ENCODE results near the gene XRRA1.
A peak's percentile ranks its signal among the peaks of the same experiment; 100 is the strongest.

The XRRA1 gene

GRCh38 chr11:74950374-74950969, 1.6 kb upstream of the XRRA1 start:
- DNase-seq (ENCODE audit: low read depth) = no peak

DNA sequence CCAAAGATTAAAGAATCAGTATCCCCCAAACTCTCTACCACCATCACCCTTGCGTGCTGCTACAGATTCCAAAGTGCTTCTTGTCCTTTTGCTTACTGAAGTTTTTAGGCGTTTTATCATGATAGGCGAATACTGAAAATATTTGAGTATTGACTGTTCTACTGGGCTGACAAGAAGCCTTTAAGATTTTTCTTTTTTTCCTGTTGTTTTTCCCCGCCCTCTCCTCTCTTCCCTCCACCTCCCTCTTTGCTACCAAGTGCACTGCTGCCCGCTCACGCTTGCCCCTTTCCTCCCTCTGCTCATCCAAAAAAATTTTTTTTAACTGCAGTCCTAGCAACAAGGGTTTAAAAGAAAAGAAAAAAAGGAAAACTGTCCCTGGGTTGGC, 854 bp upstream of the XRRA1 start:
- DNase-seq (ENCODE audit: low read depth) = no peak

GRCh38 chr11:74948546-74948897, 369 bp downstream of the XRRA1 start:
- no peak for DNase-seq (ENCODE audit: low read depth)

- no peak for DNase-seq (ENCODE audit: low read depth)
Measured at GRCh38 chr11:74942073-74942759, 6.7 kb downstream of the XRRA1 start.

GRCh38 chr11:74941492-74941891, 7.4 kb downstream of the XRRA1 start:
- no peak for DNase-seq (ENCODE audit: low read depth)

- DNase-seq (ENCODE audit: low read depth) = no peak
Measured at GRCh38 chr11:74937696-74938475, 11.0 kb downstream of the XRRA1 start.

DNA sequence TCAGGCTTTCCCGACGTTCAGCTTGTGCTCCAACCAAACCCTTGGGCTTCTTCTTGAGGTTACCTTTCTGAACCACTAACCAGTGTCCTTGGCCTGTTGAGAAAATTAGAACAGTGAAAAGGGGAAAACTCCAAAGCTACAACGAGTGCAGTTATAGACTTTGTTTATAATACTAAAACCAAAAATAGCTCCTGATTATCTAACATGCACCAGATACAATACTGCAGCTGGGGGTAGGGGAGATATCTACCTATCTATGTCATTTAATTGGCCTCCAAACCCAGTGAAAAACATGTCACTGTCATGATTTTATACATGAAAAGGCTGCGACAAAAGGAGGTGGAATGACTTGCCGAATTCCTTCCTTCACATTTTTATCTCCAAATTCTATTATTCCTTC, 11.9 kb downstream of the XRRA1 start:
- no peak for DNase-seq (ENCODE audit: low read depth)

DNA sequence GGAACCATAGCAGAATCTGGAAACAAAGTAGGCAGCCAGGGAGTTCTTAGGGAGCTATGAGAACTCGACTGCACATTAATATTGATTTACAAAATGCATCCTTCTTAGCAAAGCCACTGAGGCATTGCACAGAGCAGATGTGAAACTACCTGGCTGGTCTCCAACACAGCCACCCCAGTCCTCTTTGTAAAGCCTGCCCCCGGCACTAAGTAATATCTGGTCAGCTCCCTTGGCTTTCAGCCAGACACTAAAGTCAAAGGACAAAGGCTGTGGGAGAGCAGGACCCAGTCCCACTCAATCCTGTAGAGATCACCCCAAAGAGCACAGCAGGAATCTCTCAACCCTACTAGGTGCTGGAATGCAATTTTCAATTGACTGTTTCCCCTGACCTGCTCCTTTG, 12.8 kb downstream of the XRRA1 start:
- no peak for DNase-seq (ENCODE audit: low read depth)

DNA sequence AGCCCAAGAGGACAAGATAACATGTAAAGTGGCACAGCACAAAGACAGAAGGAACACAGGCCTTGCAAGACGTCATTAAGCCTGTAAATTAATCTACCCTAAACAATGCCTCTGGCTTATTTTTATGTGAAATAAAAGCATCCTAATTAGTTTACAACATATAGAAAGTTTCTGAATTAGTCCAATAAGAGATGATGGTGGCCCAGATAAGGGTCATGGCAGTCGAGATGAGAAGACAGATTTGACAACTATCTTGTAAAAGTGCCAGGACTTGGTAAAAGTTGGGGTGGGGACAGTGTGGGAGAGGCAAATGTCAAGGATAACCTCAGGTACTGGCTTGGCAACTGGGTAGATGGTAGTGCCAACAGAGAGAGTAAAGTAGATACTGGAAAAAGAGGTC, 13.6 kb downstream of the XRRA1 start:
- DNase-seq (ENCODE audit: low read depth) = no peak

DNA sequence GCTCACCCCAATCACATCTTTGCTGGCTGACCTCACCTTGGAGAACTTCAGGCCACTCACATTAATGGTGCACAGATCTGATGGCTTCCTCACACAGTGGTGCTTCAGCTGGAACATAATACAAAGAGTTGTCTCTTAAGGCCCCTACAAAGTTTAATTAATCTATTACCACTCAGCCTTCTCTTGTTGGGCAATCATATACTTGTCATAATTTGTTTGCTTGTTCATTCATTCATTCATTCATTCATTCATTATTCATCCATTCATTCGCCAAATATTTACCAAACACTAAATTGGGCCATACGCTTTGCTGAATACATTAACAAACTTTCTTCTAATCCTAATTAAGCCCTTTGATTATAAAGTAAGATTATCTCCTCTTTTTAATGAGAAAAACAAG, 15.1 kb downstream of the XRRA1 start:
- no peak for DNase-seq (ENCODE audit: low read depth)

DNA sequence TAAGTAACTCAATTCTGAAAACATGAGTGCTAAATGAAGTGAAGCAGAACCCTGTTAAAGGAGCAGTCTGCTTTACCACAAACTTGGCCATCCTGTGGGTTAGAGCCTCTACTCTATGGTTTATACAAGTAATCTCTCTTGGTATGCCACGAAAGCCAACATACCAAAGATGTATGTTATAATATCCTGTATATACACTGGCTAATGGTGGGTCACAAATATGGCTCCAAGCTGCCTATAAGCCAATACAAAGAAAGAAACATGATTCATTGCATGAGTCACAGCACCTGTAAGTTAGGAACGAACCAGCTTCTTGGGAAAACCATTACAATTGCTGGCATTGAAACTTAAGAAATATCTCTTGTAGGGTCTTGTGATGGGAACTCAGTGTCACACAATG, 16.1 kb downstream of the XRRA1 start:
- no peak for DNase-seq (ENCODE audit: low read depth)

DNA sequence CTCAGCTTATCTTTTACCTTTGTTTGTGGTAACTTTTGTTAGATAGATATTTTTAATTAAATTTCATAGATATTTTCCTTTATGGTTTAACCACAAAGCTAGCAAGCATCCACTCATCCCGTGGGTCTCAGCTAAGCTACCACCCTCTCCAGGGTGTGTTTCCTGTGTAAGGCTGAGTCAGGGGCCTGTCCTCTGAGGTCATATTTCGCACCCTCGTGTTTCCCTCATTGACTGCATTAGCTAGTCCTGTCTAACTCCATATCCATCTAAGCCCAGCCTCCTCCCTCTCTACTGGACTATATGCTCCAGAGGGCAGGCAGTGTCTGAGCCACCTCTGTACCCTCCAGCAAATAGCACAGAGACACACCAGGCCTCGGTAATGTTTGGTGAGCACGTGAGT, 16.7 kb downstream of the XRRA1 start:
- no peak for DNase-seq (ENCODE audit: low read depth)

DNA sequence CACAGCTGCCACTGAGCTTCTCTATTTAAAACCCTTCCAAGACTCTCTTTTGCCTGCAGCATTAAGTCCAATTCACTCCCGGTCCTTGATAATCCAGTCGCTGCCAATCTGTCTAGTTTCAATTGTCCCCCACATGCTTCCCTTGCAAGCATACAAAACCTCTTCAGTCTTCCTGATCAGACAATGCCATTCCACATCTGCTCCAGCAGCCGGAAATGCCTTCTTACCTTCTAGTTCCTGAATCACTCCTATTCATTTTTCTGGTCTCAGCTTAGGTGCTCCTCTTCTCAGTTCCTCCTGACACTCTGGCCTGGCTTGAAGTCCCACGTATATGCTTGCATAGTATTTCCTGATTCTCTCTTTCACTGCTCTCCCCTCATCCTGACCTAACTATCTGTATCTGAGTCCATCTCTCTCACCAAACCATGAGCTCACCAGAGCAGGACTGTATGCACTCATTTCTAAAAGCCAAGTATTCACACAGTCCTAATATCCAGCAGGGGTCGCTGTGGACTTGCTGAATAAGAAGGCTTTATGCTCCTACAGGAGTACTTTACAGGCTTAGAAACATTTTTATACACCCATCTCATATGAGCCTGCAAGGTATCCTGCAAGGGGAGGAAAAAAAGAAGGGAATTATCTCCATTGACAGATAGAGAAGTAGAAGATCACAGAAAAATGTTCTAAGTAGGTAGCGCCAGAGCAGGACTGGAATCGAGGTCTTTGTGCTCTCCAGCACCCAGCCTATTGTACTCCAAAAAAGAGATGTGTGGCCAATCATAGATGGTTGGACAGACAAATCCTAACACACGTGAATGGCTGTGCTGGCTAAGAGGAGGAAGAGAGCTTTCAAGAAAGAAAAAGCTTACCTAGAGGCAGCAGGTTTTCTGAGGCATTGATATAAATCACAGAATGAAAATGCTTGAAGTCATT, 19.2 kb downstream of the XRRA1 start:
- peak; percentile 58 for DNase-seq (ENCODE audit: low read depth)

GRCh38 chr11:74927496-74927895, 21.4 kb downstream of the XRRA1 start:
- DNase-seq (ENCODE audit: low read depth) = no peak

- no peak for DNase-seq (ENCODE audit: low read depth)
Measured at GRCh38 chr11:74926304-74927030, 22.4 kb downstream of the XRRA1 start.

DNA sequence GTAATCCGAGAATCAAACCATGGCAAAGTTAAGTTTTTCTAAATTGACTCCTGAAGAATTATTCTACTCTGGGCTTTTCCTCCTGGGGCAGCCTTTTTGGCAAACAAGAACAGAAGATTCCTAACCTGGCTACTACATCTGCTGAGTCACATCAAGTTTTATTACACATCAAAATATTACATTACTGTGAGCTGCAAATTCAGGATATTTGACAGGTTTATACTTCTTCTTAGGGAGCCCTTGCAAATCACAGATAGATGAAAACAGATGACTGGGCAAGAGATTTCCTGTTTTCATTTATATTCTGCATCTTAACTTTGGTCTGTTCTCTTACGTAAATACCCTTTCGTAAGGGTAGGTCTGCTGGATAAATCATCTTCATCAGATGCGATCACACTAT, 23.6 kb downstream of the XRRA1 start:
- no peak for DNase-seq (ENCODE audit: low read depth)

DNA sequence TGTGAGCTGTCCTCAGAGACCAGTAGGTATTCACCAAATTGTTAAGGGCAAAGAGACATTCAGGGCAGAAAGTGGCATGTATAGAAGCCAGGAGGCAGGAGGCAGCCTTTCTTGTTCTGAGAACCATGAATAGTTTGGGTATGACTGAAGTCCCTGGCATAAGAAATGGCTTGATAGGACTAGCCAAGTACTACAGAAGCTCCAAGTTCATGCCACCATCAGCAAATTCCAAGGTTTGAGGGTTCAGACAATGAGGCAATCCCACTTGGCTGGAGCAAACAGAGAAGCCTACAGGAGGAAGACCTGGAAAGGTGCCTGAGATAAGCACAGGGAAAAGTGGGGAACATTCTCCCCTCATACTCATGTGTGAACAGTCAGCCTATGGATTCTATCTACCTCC, 25.8 kb downstream of the XRRA1 start:
- DNase-seq (ENCODE audit: low read depth) = no peak

- no peak for DNase-seq (ENCODE audit: low read depth)
Measured at GRCh38 chr11:74909812-74910211, 39.1 kb downstream of the XRRA1 start.

DNA sequence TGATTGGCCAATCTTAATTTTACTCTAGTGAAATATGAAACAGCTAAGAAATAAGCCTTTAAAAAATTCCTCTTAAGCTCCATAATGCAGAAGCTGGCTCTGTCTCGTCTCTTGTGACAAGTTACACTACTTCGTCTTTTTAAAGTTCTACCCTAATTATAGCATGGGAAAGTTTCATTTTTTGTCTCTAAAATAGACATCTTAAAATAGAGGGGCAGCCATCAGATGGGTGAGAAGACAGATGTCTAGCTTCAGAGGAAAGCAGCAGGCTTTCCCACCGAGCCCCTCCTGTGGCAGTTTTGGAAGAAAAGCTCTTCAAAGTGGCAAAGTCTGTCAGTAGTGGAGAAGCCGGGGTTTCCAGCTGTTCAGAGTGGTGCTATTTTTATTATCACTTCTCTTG, 39.5 kb downstream of the XRRA1 start:
- no peak for DNase-seq (ENCODE audit: low read depth)

GRCh38 chr11:74905326-74905725, 43.6 kb downstream of the XRRA1 start:
- no peak for DNase-seq (ENCODE audit: low read depth)

- DNase-seq (ENCODE audit: low read depth) = no peak
Measured at GRCh38 chr11:74902342-74902741, 46.5 kb downstream of the XRRA1 start.

GRCh38 chr11:74896311-74896710, 52.6 kb downstream of the XRRA1 start:
- DNase-seq (ENCODE audit: low read depth) = no peak
